GM12872 (cell line): ENCODE results near the gene TEX12.

Experiments used
- CTCF ChIP-seq: IDR thresholded peaks from 3 replicates; pipeline ENCODE4 v1.5.1; 2011; ENCODE audit warnings: low read depth, mild to moderate bottlenecking, low read length, moderate library complexity; ENCODE audit not compliant: insufficient read depth

Gene TEX12

GRCh38 chr11:112159098-112160065 lies 7.8 kb upstream of the TEX12 start:
- TF ChIP-seq CTCF = no peak

- TF ChIP-seq CTCF = no peak
These were observed 6.9 kb upstream of the TEX12 start for GRCh38 chr11:112160091-112160848.

- no peak for TF ChIP-seq CTCF
These were observed 6.2 kb upstream of the TEX12 start for GRCh38 chr11:112161012-112161411.

GRCh38 chr11:112162761-112163546 lies 4.2 kb upstream of the TEX12 start:
- TF ChIP-seq CTCF = no peak

GRCh38 chr11:112163875-112164685 lies 3.1 kb upstream of the TEX12 start, which contains the start of gene IL18:
Gene IL18, minus strand, starts transcription at chr11:112164094. Its CDS starts 9,041 bp downstream, at chr11:112155053.
- TF ChIP-seq CTCF = no peak

GRCh38 chr11:112165049-112165448 lies 2.1 kb upstream of the TEX12 start:
- no peak for TF ChIP-seq CTCF
